NT2/D1 (cell line): ENCODE data around the gene OR8G5.

Experiments used
- SUZ12 ChIP-seq: IDR thresholded peaks from 2 replicates; pipeline ENCODE4 v1.6.1; 2011; ENCODE audit not compliant: insufficient read length, insufficient read depth; ENCODE audit errors: extremely low read depth
- YY1 ChIP-seq: IDR thresholded peaks from 2 replicates; pipeline ENCODE4 v1.6.1; 2011; ENCODE audit not compliant: insufficient read length, insufficient read depth

DNA sequence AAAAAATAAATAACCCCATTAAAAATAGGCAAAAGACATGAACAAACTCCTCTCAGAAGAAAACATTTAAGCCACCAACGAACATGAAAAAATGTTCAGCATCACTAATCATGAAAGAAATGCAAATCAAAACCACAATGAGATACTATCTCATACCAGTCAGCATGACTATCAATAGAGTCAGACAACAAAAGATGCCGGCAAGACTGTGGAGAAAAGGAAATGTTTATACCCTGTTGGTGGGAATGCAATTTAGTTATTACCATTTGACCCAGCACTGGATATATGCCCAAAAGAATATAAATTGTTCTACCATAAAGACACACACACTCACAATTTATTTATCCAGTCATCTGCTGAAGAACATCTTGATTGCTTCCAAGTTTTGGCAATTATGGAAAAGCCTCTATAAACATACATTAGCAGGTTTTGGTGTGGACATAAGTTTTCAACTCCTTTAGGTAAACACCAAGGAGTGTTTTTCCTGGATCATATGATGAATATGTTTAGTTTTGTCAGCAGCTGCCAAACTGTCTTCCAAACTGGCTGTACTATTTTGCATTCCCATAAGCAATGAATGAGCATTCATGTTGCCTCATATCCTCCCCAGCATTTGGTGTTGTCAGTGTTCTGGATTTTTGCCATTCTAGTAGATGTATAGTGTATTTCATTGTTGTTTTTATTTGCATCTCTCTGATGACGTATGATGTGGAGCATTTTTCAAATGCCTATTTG, 29.6 kb downstream of the OR8G5 start:
- no peak for TF ChIP-seq SUZ12
- no peak for TF ChIP-seq YY1
